ENCODE results near the gene PDGFRB. TPM values are rescaled to one million over a fixed set of nuclear protein-coding genes. Genes with fewer than 3 reads are reported as not detected.

Gene PDGFRB
- total RNA-seq, 1 experiment from 2014 or later, result 0.34 TPM

GRCh38 chr5:150112201-150113046 is 43.2 kb downstream of the PDGFRB start:
- ATAC-seq (peak; percentile 12; the same call in 1 of the 2 replicates), DNase-seq (ENCODE audit: low read depth, low spot score) (no peak)
- Histone ChIP-seq H3K27me3 (ENCODE audit: insufficient read depth, low read length) (no peaks in the 10 kb centered on the region), H3K9ac (ENCODE audit: low read length) (no peak overlapping the region), H3K27ac (ENCODE audit: low read depth, low read length) (no peak overlapping the region), H4K20me1 (ENCODE audit: insufficient read depth) (no peaks in the 10 kb centered on the region), H3K4me2 (ENCODE audit: low read length) (peak overlapping the region; percentile 45), H2AFZ (ENCODE audit: low read depth, low read length, poor library complexity, severe bottlenecking) (no peak overlapping the region), H3K36me3 (ENCODE audit: control insufficient read depth in 1 of 2, insufficient read depth in 2 of 2, low read length in 2 of 2) (no peaks in the 10 kb centered on the region), H3K79me2 (ENCODE audit: insufficient read depth, low read length) (no peaks in the 10 kb centered on the region), H3K9me3 (ENCODE audit: control insufficient read depth in 1 of 2, insufficient read depth in 1 of 2, low read depth in 1 of 2, low read length in 2 of 2) (no peaks in the 10 kb centered on the region), H3K4me1 (ENCODE audit: control insufficient read depth in 1 of 2, insufficient read depth in 2 of 2, low read length in 2 of 2) (peaks cover 0 to 30% of the 10 kb centered on the region in 2 experiments; a peak in 2 of 4 replicates), H3K9me2 (ENCODE audit: insufficient read depth) (no peaks in the 10 kb centered on the region), H3K4me3 (replicated peaks in 1 of 2; ENCODE audit: low read depth in 1 of 2, low read length in 2 of 2) (no peak overlapping the region)
- TF ChIP-seq ZNF274 (IDR thresholded peaks at IDR 0.05; ENCODE audit: low read depth, low read length) (no peak), POLR2AphosphoS5 (IDR thresholded peaks at IDR 0.05; ENCODE audit: low read depth, low read length) (no peak), ELF1 (IDR thresholded peaks at IDR 0.05; ENCODE audit: borderline replicate concordance, low read depth) (no peak), CBX3 (IDR thresholded peaks at IDR 0.05; ENCODE audit: low read depth) (no peak), SP1 (IDR thresholded peaks at IDR 0.05; ENCODE audit: low read depth) (no peak), EZH2phosphoT487 (IDR thresholded peaks at IDR 0.05; ENCODE audit: borderline replicate concordance) (no peak), SRF (IDR thresholded peaks at IDR 0.05; ENCODE audit: low read depth) (no peak), CEBPB (IDR thresholded peaks at IDR 0.05; ENCODE audit: low read depth) (no peak), EGR1 (IDR thresholded peaks at IDR 0.05; ENCODE audit: low read depth) (no peak), ZFX (IDR thresholded peaks at IDR 0.05) (no peak)
- ChIA-PET POLR2A (no interaction called here), RAD21 (ENCODE audit: low non-redundant PET in 1 of 2, low total read pairs in 2 of 2, uncharacterized antibody in 2 of 2, unreplicated experiment in 2 of 2) (no interaction called here), CTCF (interaction anchor here (1.1 kb wide), 1 partner anchor 10 kb away, joined by 4 read pairs; no protein-coding TSS in a partner anchor)
- BruUV-seq (replicated peaks), result no TSS peak
- intact Hi-C loops (cut with micrococcal nuclease), result no loop called here

- no TSS peak for BruUV-seq (replicated peaks)
- ChIA-PET RAD21 (ENCODE audit: low non-redundant PET in 1 of 2, low total read pairs in 2 of 2, uncharacterized antibody in 2 of 2, unreplicated experiment in 2 of 2) (no interaction called here), POLR2A (interaction anchor here (0.5 kb wide), 1 partner anchor 442 kb away, joined by 4 read pairs; no protein-coding TSS in a partner anchor), CTCF (interaction anchor here (1.1 kb wide), 1 partner anchor 11 kb away, joined by 3 read pairs; no protein-coding TSS in a partner anchor)
- H3K27me3 ChIP-seq (ENCODE audit: insufficient read depth, low read length), result no peaks in the 10 kb centered on the region
- H3K4me1 ChIP-seq (ENCODE audit: control insufficient read depth in 1 of 2, insufficient read depth in 2 of 2, low read length in 2 of 2), result peaks cover 0 to 23% of the 10 kb centered on the region in 2 experiments; a peak in 2 of 4 replicates
- no peaks in the 10 kb centered on the region for H3K79me2 ChIP-seq (ENCODE audit: insufficient read depth, low read length)
- intact Hi-C loops (cut with micrococcal nuclease), result no loop called here
- no peak for ATAC-seq
- no peaks in the 10 kb centered on the region for H3K36me3 ChIP-seq (ENCODE audit: control insufficient read depth in 1 of 2, insufficient read depth in 2 of 2, low read length in 2 of 2)
- no peak for DNase-seq (ENCODE audit: low read depth, low spot score)
- H4K20me1 ChIP-seq (ENCODE audit: insufficient read depth), result no peaks in the 10 kb centered on the region
- no peak overlapping the region for H3K4me2 ChIP-seq (ENCODE audit: low read length)
- H3K4me3 ChIP-seq (replicated peaks in 1 of 2; ENCODE audit: low read depth in 1 of 2, low read length in 2 of 2), result no peak overlapping the region
- no peaks in the 10 kb centered on the region for H3K9me2 ChIP-seq (ENCODE audit: insufficient read depth)
- no peaks in the 10 kb centered on the region for H3K9me3 ChIP-seq (ENCODE audit: control insufficient read depth in 1 of 2, insufficient read depth in 1 of 2, low read depth in 1 of 2, low read length in 2 of 2)
- H2AFZ ChIP-seq (ENCODE audit: low read depth, low read length, poor library complexity, severe bottlenecking), result no peak overlapping the region
- H3K27ac ChIP-seq (ENCODE audit: low read depth, low read length), result no peak overlapping the region
- no peak for TF ChIP-seq RAD21 (IDR thresholded peaks at IDR 0.05; ENCODE audit: low read depth)
- TF ChIP-seq EGR1 (IDR thresholded peaks at IDR 0.05; ENCODE audit: low read depth), result no peak
- no peak for TF ChIP-seq CTCF (IDR thresholded peaks at IDR 0.05 in 2 of 3, conservative IDR thresholded peaks at IDR 0.05 in 1 of 3; ENCODE audit: borderline replicate concordance in 1 of 3, insufficient read depth in 1 of 3, low read depth in 2 of 3, low read length in 2 of 3)
- no peak for TF ChIP-seq CEBPB (IDR thresholded peaks at IDR 0.05; ENCODE audit: low read depth)
- no peak for TF ChIP-seq CBX3 (IDR thresholded peaks at IDR 0.05; ENCODE audit: low read depth)
- H3K9ac ChIP-seq (ENCODE audit: low read length), result no peak overlapping the region
These were observed 44.5 kb downstream of the PDGFRB start for GRCh38 chr5:150111122-150111521.

Data from HCT116 (cell line).